Activated T-cell treated with anti-CD3 and anti-CD28 coated beads for 24 hours (primary cell): Measurements from ENCODE around the gene DDIAS.
"Not testable (repeated sequence)": the region's sequence is repeated elsewhere in the genome, so short reads cannot be mapped to it uniquely, and the experiment has no call there.

Source experiments
- DNase-seq: peaks from one replicate; pipeline ENCODE4 v3.0.0-alpha.2; 2020; ENCODE audit warnings: low read depth

The DDIAS gene

GRCh38 chr11:82969811-82970210 is 68.3 kb downstream of the DDIAS start:
- no peak for DNase-seq

GRCh38 chr11:82970507-82971083 is 69.1 kb downstream of the DDIAS start:
- DNase-seq, result not testable (repeated sequence)

- not testable (repeated sequence) for DNase-seq
Observed at GRCh38 chr11:82971519-82971946, 70.0 kb downstream of the DDIAS start.

- no peak for DNase-seq
Observed at GRCh38 chr11:82972103-82972502, 70.6 kb downstream of the DDIAS start.

- no peak for DNase-seq
Observed at GRCh38 chr11:82974135-82974534, 72.6 kb downstream of the DDIAS start.

- DNase-seq, result no peak
Observed at GRCh38 chr11:82974851-82975250, 73.3 kb downstream of the DDIAS start.

- no peak for DNase-seq
Observed at GRCh38 chr11:82975882-82976281, 74.3 kb downstream of the DDIAS start.

GRCh38 chr11:82976786-82977185 is 75.2 kb downstream of the DDIAS start:
- DNase-seq, result no peak

- DNase-seq, result no peak
Observed at GRCh38 chr11:82978422-82979099, 77.0 kb downstream of the DDIAS start.

GRCh38 chr11:82979824-82980223 is 78.3 kb downstream of the DDIAS start:
- DNase-seq, result no peak

GRCh38 chr11:82980292-82980691 is 78.8 kb downstream of the DDIAS start:
- no peak for DNase-seq

- no peak for DNase-seq
Observed at GRCh38 chr11:82980947-82981346, 79.4 kb downstream of the DDIAS start.

GRCh38 chr11:82981852-82982251 is 80.3 kb downstream of the DDIAS start:
- DNase-seq, result no peak
